ENCODE data around the gene SLC35F4.

DNA sequence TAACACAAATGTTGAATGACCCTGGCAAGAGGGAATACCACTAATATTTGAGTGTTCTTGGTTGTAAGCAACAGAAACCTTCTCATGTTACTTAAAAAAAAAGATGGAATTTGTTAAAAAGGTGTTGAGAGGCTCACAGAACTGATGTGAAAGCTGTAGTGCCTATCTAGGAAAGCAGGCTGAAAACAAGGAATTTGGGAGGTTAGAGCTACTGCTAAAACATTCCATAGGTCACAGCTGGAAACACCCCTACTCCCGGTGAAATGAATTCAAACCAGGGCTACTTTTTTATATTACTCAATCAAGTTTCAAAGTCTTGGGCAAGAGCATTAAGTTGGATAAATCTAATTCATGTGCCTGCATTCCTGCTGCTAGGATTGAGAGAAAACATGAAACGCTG, 104.1 kb downstream of the SLC35F4 start:
- TF ChIP-seq, protein P1, sequence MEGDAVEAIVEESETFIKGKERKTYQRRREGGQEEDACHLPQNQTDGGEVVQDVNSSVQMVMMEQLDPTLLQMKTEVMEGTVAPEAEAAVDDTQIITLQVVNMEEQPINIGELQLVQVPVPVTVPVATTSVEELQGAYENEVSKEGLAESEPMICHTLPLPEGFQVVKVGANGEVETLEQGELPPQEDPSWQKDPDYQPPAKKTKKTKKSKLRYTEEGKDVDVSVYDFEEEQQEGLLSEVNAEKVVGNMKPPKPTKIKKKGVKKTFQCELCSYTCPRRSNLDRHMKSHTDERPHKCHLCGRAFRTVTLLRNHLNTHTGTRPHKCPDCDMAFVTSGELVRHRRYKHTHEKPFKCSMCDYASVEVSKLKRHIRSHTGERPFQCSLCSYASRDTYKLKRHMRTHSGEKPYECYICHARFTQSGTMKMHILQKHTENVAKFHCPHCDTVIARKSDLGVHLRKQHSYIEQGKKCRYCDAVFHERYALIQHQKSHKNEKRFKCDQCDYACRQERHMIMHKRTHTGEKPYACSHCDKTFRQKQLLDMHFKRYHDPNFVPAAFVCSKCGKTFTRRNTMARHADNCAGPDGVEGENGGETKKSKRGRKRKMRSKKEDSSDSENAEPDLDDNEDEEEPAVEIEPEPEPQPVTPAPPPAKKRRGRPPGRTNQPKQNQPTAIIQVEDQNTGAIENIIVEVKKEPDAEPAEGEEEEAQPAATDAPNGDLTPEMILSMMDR (IDR thresholded peaks at IDR 0.05), result no peak
- no peak for TF ChIP-seq POLR2A (IDR thresholded peaks at IDR 0.05)
